HG02840 (cell line): Measurements from ENCODE around the gene IGFBP6.

Experiments used
- ATAC-seq: cut with Tn5 transposase; IDR thresholded peaks from one replicate; pipeline ENCODE4 v1.9.1; 2021; ENCODE audit warnings: mild to moderate bottlenecking, moderate library complexity, moderate number of reproducible peaks; ENCODE audit not compliant: unreplicated experiment, low FRiP score

Gene IGFBP6

DNA sequence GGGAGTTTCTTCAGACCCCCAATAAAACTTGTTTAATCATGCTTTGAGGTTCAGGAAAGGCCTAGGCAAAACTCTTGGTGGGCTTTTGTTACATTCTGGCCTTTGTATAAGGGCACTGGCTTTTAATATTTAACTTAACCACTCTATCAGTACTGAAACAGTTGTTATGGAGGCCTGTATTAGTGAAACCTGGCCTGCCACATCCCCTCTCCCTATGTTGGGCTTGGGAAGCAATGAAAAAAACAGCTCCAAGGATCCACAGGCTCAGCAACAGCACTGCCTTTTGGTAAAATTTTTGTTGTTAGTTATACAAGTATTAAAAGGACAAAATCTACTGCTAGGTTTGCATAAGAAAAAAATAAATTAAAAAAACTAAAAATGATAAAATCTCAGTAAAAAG is 16.5 kb downstream of the IGFBP6 start:
- ATAC-seq, result no peak

DNA sequence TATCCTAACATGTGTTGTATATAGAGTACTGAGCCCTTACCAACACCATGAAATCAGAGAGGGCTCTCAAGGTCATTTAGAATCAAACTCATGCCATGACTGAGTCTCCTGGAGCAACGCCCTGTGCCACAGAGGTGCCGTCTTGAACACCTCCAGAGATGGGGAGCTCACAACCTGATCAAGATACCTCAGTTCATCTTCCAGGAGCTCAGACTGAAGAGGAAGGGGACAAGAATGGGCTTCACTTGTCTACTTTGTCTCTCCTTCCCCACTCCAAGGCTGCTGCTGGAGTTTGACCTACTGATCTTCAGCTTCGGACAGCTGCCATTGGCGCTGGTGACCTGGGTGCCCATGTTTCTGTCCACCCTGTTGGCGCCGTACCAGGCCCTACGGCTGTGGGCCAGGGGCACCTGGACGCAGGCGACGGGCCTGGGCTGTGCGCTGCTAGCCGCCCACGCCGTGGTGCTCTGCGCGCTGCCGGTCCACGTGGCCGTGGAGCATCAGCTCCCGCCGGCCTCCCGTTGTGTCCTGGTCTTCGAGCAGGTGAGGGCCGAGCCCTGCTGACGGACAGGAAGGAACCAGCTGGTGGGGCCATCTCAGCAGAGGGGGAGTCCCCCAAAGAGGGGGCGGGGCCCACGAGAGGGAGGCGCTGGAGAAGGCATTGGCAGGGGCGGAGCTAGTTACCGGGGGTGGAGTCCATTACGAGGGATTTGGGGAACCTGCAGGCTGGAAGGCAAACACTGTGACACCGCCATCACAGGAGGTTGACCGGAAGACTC is 17.8 kb downstream of the IGFBP6 start:
- no peak for ATAC-seq

DNA sequence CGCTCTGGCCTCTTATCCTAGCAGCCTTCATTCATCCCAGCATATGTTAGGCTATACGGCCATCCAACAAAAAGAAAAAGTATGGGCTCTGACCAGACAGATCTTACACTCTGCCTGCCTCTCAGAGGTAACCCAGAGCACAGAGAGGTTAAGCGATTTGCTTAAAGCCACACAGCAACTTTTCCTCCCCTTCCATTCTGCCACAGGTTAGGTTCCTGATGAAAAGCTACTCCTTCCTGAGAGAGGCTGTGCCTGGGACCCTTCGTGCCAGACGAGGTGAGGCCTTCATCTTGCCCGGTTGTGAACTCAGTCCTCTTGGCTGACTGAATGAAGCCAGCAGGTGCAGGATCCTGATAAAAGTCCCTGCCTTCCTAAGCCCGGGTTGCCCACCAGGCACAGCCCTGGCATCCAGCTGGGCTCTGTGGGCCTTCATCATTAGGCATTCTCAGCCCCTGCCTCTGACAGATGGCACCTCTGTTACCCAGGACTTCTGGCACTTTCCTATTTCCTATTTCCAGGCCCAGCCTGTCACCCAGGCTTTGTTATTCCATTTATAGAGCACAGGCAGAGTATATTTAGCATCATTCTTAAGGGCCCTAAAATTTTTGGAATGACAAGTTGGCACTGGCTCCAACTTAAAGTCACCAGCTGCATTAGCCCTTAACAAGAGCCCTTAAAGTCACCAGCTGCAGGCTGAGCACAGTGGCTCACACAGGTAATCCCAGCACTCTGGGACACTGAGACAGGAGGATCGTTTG is 18.6 kb downstream of the IGFBP6 start:
- ATAC-seq, result no peak

DNA sequence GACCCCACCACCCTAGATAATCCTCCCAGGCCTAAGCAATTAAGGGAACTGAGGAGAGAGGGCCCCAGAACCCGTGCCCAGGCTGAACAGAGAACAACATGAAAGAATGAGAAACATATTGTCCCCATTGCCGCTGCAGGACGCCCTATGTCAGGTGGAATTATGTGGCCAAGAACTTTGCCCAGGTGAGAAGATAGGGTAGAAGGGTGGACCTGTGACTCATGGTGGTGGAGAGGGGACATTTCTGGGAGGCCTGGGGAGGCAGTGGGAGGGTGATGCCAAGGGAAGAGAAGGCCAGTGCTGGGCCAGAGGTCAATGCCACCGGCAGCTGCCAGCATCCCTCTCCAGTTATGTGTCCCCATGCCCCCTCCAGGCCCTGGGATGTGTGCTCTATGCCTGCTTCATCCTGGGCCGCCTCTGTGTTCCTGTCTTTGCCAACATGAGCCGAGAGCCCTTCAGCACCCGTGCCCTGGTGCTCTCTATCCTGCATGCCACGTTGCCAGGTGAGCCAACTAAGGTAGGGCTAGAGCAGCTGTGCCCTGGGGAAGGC is 21.4 kb downstream of the IGFBP6 start:
- no peak for ATAC-seq

DNA sequence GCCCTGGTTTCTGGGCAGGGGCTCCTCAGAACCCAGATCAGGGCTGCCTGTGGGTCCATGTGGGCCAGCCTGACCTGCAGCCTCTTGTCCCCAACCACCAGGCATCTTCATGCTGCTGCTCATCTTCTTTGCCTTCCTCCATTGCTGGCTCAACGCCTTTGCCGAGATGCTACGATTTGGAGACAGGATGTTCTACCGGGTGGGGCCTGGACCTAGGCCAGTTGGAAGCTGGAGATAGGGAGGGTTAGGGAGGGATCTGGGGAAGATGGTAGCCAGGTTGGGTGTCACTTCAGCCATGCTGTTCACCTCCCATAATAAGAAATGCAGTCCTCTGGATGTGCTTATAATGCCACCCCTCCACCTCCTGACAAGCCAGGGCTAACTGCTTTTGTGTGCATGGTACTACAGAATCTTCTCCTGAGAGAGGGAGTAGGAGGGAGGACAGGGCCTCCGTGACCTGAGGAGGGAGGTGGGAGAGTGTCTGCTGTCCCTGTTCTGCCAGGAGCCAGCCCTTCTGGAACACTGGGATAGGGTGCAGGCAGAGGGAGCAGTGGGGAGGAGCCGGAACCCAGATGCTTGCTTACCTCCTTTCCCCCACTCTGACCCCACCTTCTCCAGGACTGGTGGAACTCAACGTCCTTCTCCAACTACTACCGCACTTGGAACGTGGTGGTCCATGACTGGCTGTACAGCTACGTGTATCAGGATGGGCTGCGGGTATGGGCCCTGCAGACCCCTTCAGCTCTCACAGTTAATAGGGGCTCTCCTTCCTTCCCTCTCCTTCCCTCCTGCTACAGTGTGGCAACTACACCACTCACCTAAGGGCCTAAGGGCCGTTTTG is 23.4 kb downstream of the IGFBP6 start:
- ATAC-seq, result no peak

DNA sequence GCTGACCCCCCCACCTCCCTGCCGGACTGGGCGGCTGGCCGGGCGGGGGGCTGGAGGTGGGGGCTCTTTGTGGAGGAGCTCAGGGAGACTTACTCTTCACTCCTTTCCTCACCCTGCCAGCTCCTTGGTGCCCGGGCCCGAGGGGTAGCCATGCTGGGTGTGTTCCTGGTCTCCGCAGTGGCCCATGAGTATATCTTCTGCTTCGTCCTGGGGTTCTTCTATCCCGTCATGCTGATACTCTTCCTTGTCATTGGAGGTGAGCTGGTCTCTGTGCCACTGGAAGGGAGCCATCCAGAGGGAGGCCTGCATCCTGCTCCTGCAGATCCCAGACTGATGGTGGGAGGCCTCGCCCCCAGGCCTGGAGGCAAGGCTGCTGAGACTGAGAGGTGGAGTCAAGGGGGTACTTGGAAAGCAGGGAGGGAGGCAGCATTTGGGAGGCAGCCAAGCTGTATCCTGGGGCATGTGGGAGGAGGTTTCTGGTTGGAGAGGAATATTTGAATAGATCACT is 25.5 kb downstream of the IGFBP6 start:
- no peak for ATAC-seq

DNA sequence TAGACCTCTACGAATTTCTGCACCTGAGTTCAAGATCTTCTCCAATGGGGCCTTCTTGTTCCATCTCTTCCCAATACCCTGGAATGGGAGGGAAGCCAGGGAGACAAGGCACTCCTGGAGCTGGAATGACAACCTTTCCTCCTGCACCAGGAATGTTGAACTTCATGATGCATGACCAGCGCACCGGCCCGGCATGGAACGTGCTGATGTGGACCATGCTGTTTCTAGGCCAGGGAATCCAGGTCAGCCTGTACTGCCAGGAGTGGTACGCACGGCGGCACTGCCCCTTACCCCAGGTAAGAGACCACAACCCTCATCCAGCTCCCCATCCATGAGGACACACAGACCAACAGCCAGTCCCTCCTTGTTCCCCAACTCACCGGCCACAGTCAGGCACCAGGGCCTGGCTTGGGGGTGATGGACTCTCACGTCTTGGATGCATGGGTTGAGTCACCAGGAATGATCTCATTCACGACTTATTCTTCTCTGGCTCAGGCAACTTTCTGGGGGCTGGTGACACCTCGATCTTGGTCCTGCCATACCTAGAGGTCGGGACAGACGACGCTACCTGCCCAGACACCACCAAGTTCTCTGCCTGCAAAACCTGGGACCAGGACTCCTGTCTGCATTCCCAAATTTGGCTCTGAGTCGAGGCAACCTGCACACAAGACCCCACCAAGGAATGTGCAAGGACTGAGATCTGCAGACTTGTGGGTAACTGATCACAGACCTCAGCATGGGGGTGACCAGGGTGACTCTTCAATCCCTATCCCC is 26.3 kb downstream of the IGFBP6 start:
- no peak for ATAC-seq

DNA sequence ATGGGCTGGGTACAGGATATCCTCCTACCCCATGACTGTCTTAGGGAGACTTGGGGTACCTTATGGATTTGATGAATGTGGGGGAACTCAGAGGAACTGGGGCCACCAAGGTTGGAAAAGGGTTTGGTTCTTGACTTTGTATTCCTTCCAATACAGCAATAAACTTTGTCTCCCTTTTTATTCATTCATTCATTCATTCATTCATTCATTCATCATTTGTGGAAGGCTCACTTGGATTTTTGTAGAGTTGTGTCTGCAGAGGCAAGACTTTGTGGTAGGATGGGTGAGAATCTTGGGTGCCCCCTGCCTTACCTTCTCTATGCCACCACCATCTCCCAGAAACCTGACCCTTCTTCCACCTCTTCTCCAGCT is 26.9 kb downstream of the IGFBP6 start:
- no peak for ATAC-seq

DNA sequence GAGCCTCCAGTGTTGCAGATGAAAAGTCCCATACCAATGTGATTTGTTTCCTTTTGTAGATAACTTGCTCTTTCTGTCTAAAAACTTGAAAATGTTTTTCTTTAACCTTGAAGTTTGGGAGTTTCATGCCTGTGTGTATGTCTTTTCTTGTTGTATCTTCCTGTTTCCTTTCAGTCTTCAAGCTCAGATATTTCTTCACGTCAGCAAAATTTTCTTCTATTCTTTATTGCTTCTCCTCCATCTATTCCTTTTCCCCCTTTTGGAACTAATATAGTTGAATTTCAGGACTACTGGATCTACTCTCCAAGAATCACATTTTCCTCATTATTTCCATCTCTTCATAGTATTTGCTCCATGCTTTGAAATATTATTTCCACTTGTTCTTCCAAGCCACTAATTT is 29.7 kb downstream of the IGFBP6 start:
- no peak for ATAC-seq

DNA sequence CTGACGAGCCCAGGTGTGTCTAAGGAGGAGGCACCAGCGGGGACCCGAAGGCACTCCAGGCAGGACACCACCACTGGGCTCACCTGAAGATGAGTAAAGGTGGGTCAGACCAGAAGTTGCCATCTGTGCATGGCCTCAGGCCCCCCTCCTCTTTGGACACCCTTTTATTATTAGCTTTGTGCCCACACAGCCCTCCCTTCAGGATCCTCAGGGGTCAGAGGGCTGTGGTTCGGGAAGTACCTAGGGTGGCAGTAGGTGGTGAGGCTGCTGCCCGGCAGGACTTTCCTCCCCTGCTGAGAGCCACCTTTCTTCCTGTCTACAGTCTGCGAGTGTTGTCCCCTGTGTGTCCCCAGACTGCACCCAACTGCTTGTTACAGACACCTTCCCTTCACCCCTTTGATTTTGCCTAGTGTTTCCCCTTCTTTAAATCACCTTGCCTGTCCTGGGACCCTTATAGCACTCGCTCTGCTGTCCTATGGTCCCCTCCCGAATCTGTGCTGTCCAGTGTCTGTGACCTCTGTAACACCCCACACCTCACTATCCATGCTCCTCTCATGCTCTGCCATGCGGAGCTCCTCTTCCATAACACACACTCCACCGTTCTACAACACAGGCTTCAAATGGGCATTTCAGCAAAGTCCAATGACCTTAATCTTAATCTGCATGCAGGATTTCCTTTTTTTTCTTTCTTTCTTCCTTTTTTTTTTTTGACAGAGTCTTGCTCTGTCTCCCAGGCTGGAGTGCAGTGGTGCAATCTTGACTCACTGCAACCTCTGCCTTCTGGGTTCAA is 31.5 kb downstream of the IGFBP6 start:
- ATAC-seq, result no peak

DNA sequence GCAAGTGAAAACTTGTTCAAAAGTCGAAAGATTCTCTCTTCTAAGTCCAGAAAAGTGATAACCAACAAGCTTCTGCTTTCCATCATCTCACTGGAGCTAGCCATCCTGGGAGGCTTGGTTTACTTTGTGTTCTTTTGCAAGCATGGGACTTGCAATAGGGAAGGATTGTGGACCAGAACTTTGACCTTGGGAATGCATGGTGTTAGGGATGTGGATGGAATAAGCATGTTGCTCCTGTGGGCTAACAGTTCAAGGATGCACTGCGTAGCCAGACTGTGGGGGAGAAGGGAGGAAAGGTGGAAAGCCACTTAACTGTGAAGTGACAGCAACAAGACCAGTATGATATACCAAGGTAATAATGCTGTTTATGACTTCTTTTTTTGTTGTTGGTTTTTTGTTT is 34.4 kb downstream of the IGFBP6 start:
- ATAC-seq, result no peak

DNA sequence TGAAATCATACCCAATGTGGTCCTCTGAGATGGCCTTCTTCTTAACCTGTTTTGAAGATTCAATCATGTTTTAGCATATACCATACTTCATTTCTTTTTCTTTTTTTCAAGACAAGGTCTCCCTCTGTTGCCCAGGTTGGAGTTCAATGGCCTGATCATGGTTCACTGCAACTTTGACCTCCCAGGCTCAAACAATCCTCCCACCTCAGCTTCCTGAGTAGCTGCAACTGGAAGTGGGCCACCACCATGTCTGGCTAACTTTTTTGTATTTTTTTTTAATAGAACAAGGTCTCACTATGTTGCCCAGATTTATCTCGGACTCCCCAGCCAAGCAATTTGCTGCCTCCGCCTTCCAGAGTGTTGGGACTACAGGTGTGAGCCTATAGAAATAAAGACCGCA is 36.3 kb downstream of the IGFBP6 start:
- no peak for ATAC-seq

DNA sequence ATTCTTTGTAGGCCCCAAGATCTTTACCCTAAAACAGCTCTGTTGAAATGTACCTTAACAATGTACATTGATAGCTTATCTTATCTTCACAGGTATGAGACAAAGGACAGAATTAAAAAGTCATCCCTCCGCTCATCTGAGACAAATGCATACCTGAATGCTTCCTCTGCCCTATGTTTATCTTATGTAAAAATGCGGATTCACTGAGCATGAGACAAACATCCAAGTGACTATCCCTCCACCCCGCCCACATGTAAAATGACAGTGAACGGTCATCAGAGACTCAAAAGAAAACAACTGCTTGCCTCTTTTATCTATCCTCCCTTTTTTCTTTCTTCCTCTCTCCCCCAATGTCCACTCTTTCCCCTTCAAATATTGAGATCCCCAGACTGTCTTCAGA is 45.9 kb downstream of the IGFBP6 start:
- ATAC-seq, result no peak

DNA sequence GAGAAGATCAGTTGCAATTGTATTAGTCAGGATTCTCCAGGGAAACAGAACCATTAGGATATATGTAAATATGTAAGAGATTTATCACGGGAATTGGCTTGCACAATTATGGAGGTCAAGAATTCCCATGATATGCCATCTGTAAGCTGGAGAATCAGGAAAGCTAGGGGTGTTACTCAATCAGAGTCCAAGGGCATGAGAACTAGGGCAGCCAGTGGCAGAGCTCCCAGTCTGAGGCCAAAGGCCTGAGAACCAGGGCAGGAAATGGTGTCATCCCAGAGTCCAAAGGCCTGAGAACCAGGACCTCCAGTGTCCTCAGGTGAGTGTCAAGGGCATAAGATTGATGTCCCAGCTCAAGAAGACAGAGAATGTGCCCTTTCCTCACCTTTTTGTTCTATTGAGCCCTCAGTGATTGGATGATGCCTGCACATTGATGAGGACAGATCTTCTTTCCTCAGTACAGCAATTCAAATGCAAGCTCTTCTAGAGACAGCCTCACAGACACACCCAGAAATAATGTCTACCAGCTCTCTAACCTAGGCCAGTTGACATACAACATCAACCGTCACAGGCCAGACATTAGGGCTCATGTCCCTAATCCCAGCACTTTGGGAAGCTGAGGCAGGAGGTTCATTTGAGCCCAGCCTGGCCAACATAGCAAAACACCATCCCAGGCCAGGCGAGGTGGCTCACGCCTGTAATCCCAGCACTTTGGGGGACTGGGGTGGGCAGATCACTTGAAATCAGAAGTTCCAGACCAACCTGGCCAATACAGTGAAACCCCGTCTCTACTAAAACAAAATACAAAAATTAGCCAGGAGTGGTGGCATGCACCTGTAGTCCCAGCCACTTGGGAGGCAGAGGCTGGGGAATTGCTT is 48.2 kb downstream of the IGFBP6 start:
- no peak for ATAC-seq

DNA sequence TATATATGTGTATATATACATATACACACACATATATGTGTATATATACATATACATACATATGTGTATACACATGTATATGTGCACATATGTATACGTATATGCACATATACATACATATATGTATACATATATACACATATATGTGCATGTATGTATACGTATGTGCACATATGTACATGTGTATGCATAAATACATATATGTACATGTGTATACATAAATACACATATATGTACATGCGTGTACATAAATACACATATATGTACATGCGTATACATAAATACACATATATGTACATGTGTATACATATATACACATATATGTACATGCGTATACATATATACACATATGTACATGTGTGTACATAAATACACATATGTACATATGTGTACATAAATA is 49.7 kb downstream of the IGFBP6 start:
- ATAC-seq, result no peak

DNA sequence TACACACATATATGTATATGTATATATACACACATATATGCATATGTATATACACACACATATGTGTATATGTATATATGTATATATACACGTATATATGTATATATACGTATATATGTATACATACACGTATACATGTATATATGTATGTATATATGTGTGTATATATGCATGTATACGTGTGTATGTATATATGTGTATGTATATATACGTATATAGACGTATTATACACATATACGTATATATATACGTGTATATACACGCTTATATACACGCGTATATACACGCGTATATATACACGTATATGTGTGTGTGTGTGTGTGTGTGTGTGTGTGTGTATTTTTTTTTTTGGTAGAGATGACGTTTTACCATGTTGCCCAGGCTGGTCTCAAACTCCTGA is 50.2 kb downstream of the IGFBP6 start:
- ATAC-seq, result no peak

DNA sequence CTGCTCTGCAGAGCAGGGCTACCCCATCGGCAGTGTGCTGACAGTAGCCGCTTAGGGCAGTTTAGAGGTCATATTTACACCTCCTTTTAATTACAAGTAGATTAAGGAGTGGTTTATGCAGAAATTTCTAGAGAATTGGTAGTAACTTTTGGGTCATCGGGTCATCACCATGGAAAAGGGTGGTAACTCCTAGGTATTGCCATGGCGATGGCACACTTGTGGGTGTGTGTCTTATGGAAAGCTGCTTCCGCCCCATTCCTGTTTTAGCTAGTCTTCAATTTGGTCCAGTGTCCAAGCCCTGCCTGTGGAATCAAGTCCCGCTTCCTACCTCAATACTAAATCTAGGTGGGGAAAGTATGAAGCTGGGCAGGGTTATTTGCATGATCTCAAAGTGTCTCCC is 53.6 kb downstream of the IGFBP6 start:
- no peak for ATAC-seq
